HG03280 (cell line): ENCODE data around the gene ADGRG6.
"Not testable (repeated sequence)": the region's sequence is repeated elsewhere in the genome, so short reads cannot be mapped to it uniquely, and the experiment has no call there.

Experiments used
- ATAC-seq: cut with Tn5 transposase; IDR thresholded peaks from one replicate; pipeline ENCODE4 v1.9.1; 2021; ENCODE audit warnings: mild to moderate bottlenecking, moderate library complexity; ENCODE audit not compliant: unreplicated experiment

Gene ADGRG6

GRCh38 chr6:142404751-142405150, 102.9 kb downstream of the ADGRG6 start:
- no peak for ATAC-seq

GRCh38 chr6:142406131-142406530, 104.3 kb downstream of the ADGRG6 start:
- no peak for ATAC-seq

- ATAC-seq, result no peak
Measured at GRCh38 chr6:142407685-142408273, 106.0 kb downstream of the ADGRG6 start.

GRCh38 chr6:142408409-142408808, 106.6 kb downstream of the ADGRG6 start:
- no peak for ATAC-seq

- no peak for ATAC-seq
Measured at GRCh38 chr6:142409794-142410193, 108.0 kb downstream of the ADGRG6 start.

GRCh38 chr6:142411145-142411544, 109.3 kb downstream of the ADGRG6 start:
- no peak for ATAC-seq

GRCh38 chr6:142412241-142412640, 110.4 kb downstream of the ADGRG6 start:
- no peak for ATAC-seq

- no peak for ATAC-seq
Measured at GRCh38 chr6:142412658-142413057, 110.9 kb downstream of the ADGRG6 start.

GRCh38 chr6:142413111-142413510, 111.3 kb downstream of the ADGRG6 start:
- no peak for ATAC-seq

GRCh38 chr6:142414462-142415250, 112.8 kb downstream of the ADGRG6 start:
- no peak for ATAC-seq

GRCh38 chr6:142416179-142416578, 114.4 kb downstream of the ADGRG6 start:
- ATAC-seq, result no peak

- no peak for ATAC-seq
Measured at GRCh38 chr6:142416686-142417085, 114.9 kb downstream of the ADGRG6 start.

- no peak for ATAC-seq
Measured at GRCh38 chr6:142417331-142417750, 115.5 kb downstream of the ADGRG6 start.

- ATAC-seq, result no peak
Measured at GRCh38 chr6:142419071-142419470, 117.3 kb downstream of the ADGRG6 start.

GRCh38 chr6:142420802-142421201, 119.0 kb downstream of the ADGRG6 start:
- ATAC-seq, result no peak

GRCh38 chr6:142421285-142422117, 119.7 kb downstream of the ADGRG6 start:
- no peak for ATAC-seq

- not testable (repeated sequence) for ATAC-seq
Measured at GRCh38 chr6:142426444-142427132, 124.8 kb downstream of the ADGRG6 start.

GRCh38 chr6:142428468-142428867, 126.7 kb downstream of the ADGRG6 start:
- ATAC-seq, result not testable (repeated sequence)

GRCh38 chr6:142429195-142429594, 127.4 kb downstream of the ADGRG6 start:
- no peak for ATAC-seq

GRCh38 chr6:142433419-142433818, 131.6 kb downstream of the ADGRG6 start:
- no peak for ATAC-seq

- ATAC-seq, result no peak
Measured at GRCh38 chr6:142438898-142439297, 137.1 kb downstream of the ADGRG6 start.
